Measurements from ENCODE around the gene CPPED1. TPM values are rescaled to one million over a fixed set of nuclear protein-coding genes. Genes with fewer than 3 reads are reported as not detected.

CPPED1 gene
- total and polyA plus RNA-seq, 7 donors = 2.7 to 6.1 (median 3.5) TPM

- ATAC-seq = no peak
- Histone ChIP-seq H3K27ac (no peak overlapping the region), H3K9me3 (peaks cover 4% of the 10 kb centered on the region), H3K27me3 (ENCODE audit: insufficient read depth in 3 of 3, low read length in 2 of 3) (no peaks in the 10 kb centered on the region), H3K4me1 (no peaks in the 10 kb centered on the region), H3K36me3 (ENCODE audit: insufficient read depth in 1 of 2, low read depth in 1 of 2) (no peaks in the 10 kb centered on the region), H3K4me3 (no peak overlapping the region)
- DNase-seq = no peak
- WGBS, 3 donors = 85 to 92% (median 86%) methylated on average over 2 of the region's 2 CpGs
- intact Hi-C loops (cut with DNase I) = no loop called here
- TF ChIP-seq, protein P1, sequence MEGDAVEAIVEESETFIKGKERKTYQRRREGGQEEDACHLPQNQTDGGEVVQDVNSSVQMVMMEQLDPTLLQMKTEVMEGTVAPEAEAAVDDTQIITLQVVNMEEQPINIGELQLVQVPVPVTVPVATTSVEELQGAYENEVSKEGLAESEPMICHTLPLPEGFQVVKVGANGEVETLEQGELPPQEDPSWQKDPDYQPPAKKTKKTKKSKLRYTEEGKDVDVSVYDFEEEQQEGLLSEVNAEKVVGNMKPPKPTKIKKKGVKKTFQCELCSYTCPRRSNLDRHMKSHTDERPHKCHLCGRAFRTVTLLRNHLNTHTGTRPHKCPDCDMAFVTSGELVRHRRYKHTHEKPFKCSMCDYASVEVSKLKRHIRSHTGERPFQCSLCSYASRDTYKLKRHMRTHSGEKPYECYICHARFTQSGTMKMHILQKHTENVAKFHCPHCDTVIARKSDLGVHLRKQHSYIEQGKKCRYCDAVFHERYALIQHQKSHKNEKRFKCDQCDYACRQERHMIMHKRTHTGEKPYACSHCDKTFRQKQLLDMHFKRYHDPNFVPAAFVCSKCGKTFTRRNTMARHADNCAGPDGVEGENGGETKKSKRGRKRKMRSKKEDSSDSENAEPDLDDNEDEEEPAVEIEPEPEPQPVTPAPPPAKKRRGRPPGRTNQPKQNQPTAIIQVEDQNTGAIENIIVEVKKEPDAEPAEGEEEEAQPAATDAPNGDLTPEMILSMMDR (IDR thresholded peaks at IDR 0.05) = no peak
Observed at GRCh38 chr16:12735805-12736204, 67.9 kb downstream of the CPPED1 start.

GRCh38 chr16:12732600-12732999, 71.1 kb downstream of the CPPED1 start:
- H3K27ac ChIP-seq = no peak overlapping the region
- intact Hi-C loops (cut with DNase I) = no loop called here
- no peak for ATAC-seq
- DNase-seq = no peak
- no peaks in the 10 kb centered on the region for H3K36me3 ChIP-seq (ENCODE audit: insufficient read depth in 1 of 2, low read depth in 1 of 2)
- TF ChIP-seq, protein P1 (IDR thresholded peaks at IDR 0.05) = no peak
- no peaks in the 10 kb centered on the region for H3K27me3 ChIP-seq (ENCODE audit: insufficient read depth in 3 of 3, low read length in 2 of 3)
- no peaks in the 10 kb centered on the region for H3K4me1 ChIP-seq
- H3K9me3 ChIP-seq = peaks cover 4% of the 10 kb centered on the region
- no peak overlapping the region for H3K4me3 ChIP-seq

DNA sequence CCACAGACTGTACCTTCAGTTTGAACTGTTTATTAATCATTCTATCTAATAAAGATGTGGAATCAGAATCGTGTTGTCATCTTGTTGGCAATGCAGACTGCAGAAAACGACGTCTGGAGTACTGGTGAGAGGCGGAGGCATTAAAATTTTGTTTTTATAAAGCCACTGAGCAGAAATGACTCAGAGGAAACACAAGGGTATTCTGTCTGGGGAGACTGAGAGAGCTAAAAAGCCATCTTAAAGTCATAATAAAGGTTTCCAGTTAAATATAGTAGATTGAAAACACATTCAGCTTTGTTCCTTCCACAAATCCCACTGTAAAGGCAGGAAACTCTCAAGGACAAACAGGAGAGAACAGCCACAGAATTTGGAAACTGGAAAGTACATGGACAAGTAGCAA, 74.2 kb downstream of the CPPED1 start:
- Histone ChIP-seq H3K4me1 (no peaks in the 10 kb centered on the region), H3K27ac (no peak overlapping the region), H3K4me3 (no peak overlapping the region), H3K9me3 (peaks cover 4% of the 10 kb centered on the region), H3K36me3 (ENCODE audit: insufficient read depth in 1 of 2, low read depth in 1 of 2) (no peaks in the 10 kb centered on the region), H3K27me3 (ENCODE audit: insufficient read depth in 3 of 3, low read length in 2 of 3) (no peaks in the 10 kb centered on the region)
- intact Hi-C loops (cut with DNase I) = no loop called here
- ATAC-seq (no peak), DNase-seq (no peak)
- 64 to 70% (median 69%) methylated on average over 4 of the region's 4 CpGs for WGBS, 3 donors
- TF ChIP-seq, protein P1 (IDR thresholded peaks at IDR 0.05) = no peak

GRCh38 chr16:12728469-12728868, 75.2 kb downstream of the CPPED1 start:
- Histone ChIP-seq H3K9me3 (peaks cover 4% of the 10 kb centered on the region), H3K27me3 (ENCODE audit: insufficient read depth in 3 of 3, low read length in 2 of 3) (no peaks in the 10 kb centered on the region), H3K27ac (no peak overlapping the region), H3K4me3 (no peak overlapping the region), H3K4me1 (no peaks in the 10 kb centered on the region), H3K36me3 (ENCODE audit: insufficient read depth in 1 of 2, low read depth in 1 of 2) (no peaks in the 10 kb centered on the region)
- TF ChIP-seq, protein P1 (IDR thresholded peaks at IDR 0.05) = no peak
- DNase-seq (no peak), ATAC-seq (no peak)
- intact Hi-C loops (cut with DNase I) = no loop called here
- 77 to 81% (median 80%) methylated on average over 5 of the region's 5 CpGs for WGBS, 3 donors

- no peaks in the 10 kb centered on the region for H3K36me3 ChIP-seq (ENCODE audit: insufficient read depth in 1 of 2, low read depth in 1 of 2)
- no peaks in the 10 kb centered on the region for H3K9me3 ChIP-seq
- DNase-seq (no peak), ATAC-seq (no peak)
- H3K27ac ChIP-seq = no peak overlapping the region
- H3K27me3 ChIP-seq (ENCODE audit: insufficient read depth in 3 of 3, low read length in 2 of 3) = no peaks in the 10 kb centered on the region
- no peaks in the 10 kb centered on the region for H3K4me1 ChIP-seq
- TF ChIP-seq, protein P1 (IDR thresholded peaks at IDR 0.05) = no peak
- H3K4me3 ChIP-seq = no peak overlapping the region
- WGBS, 3 donors = 72 to 78% (median 73%) methylated on average over 8 of the region's 8 CpGs
- intact Hi-C loops (cut with DNase I) = no loop called here
Observed at GRCh38 chr16:12724226-12724625, 79.5 kb downstream of the CPPED1 start.

Measured in psoas muscle (tissue), 8 donors.